GM12874 (cell line): ENCODE measurements around the gene RBM33.

Source experiments
- CTCF ChIP-seq: IDR thresholded peaks from 2 replicates; pipeline ENCODE4 v1.5.1; 2011; ENCODE audit warnings: low read depth, mild to moderate bottlenecking, control low read depth, low read length, moderate library complexity; ENCODE audit not compliant: insufficient read depth

The RBM33 gene

GRCh38 chr7:155744971-155745683, 100.7 kb downstream of the RBM33 start:
- no peak for TF ChIP-seq CTCF

GRCh38 chr7:155745737-155746136, 101.3 kb downstream of the RBM33 start:
- TF ChIP-seq CTCF = no peak

- TF ChIP-seq CTCF = no peak
Measured at GRCh38 chr7:155746188-155746587, 101.7 kb downstream of the RBM33 start.

GRCh38 chr7:155747209-155747608, 102.7 kb downstream of the RBM33 start:
- TF ChIP-seq CTCF = no peak

GRCh38 chr7:155749578-155749977, 105.1 kb downstream of the RBM33 start:
- no peak for TF ChIP-seq CTCF

- TF ChIP-seq CTCF = no peak
Measured at GRCh38 chr7:155750255-155751125, 106.0 kb downstream of the RBM33 start.

GRCh38 chr7:155751409-155751808, 106.9 kb downstream of the RBM33 start:
- no peak for TF ChIP-seq CTCF
